ENCODE results near the gene SLC10A7. TPM values are rescaled to one million over a fixed set of nuclear protein-coding genes. Genes with fewer than 3 reads are reported as not detected.

Gene SLC10A7
- total and polyA plus RNA-seq, 8 donors = 1.8 to 36.0 (median 10.4) TPM

DNA sequence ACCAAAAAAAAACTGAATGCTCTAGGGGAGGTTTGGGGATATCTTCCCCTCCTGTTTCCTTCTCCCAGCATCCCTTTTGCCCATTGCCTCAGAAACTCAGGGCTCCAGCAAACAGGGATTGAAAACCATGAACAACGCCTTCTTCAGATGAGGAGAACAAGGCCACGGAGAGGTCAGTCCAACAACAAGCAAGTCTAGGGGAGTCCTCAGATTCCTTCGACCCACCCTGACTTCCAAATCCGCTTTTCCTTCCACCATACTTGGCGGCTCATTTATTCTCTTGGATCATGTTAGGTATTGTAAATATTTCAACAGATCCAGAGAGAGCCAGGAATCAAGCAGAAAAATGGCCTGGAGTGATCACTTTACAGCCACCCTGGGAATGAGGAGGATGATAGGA is 285.5 kb downstream of the SLC10A7 start:
- H3K36me3 ChIP-seq = no peaks in the 10 kb centered on the region
- no peak for DNase-seq

DNA sequence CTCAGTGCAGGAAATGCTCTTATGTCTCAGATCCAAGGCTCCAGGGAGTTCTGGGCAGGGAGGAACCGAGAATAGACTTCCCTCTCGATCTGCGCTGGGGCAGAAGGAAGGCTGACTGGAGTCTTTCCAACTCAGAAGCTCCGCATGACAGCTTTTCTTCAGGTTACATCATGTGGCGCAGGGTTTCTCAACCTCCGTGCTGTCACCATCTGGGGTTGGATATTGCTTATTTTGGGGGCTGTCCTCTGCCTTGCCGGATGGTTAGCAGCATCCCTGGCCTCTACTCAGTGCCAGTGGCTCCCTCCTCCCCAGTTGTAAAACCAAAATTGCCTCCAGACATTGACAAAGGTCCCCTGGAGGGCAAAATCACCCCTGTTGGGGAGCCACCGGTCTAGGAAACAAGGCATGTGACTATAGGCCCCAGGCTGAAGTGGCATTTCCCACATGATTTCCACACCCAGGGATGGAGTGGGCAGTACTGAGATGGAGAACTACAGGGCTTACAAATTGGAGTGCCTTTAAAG is 286.0 kb downstream of the SLC10A7 start:
- no peak for DNase-seq
- intact Hi-C loops (cut with DNase I; ENCODE audit: low total_unique reads) = no loop called here
- Histone ChIP-seq H3K4me1 (peaks cover 0 to 11% (median under 1%) of the 10 kb centered on the region in 4 donors), H3K9me3 (peaks cover 0 to 10% (median 9%) of the 10 kb centered on the region in 4 donors), H3K27me3 (no peaks in the 10 kb centered on the region), H3K36me3 (no peaks in the 10 kb centered on the region), H3K27ac (peak overlapping the region in 2 of 5 donors; percentile 57), H3K4me3 (no peak overlapping the region)
- 50 to 84% (median 78%) methylated on average over 8 of the region's 8 CpGs for WGBS, 5 donors
- TF ChIP-seq POLR2AphosphoS5 (IDR thresholded peaks at IDR 0.05) (no peak), EP300 (IDR thresholded peaks at IDR 0.05) (no peak), POLR2A (IDR thresholded peaks at IDR 0.05) (no peak)
- TF ChIP-seq, protein P1, sequence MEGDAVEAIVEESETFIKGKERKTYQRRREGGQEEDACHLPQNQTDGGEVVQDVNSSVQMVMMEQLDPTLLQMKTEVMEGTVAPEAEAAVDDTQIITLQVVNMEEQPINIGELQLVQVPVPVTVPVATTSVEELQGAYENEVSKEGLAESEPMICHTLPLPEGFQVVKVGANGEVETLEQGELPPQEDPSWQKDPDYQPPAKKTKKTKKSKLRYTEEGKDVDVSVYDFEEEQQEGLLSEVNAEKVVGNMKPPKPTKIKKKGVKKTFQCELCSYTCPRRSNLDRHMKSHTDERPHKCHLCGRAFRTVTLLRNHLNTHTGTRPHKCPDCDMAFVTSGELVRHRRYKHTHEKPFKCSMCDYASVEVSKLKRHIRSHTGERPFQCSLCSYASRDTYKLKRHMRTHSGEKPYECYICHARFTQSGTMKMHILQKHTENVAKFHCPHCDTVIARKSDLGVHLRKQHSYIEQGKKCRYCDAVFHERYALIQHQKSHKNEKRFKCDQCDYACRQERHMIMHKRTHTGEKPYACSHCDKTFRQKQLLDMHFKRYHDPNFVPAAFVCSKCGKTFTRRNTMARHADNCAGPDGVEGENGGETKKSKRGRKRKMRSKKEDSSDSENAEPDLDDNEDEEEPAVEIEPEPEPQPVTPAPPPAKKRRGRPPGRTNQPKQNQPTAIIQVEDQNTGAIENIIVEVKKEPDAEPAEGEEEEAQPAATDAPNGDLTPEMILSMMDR (IDR thresholded peaks at IDR 0.05) = no peak

More for the DNA sequence above, 285.5 kb downstream of the SLC10A7 start:
- Histone ChIP-seq H3K27me3 (no peaks in the 10 kb centered on the region), H3K4me3 (no peak overlapping the region), H3K4me1 (peaks cover 3 to 16% (median 5%) of the 10 kb centered on the region in 4 donors), H3K9me3 (peaks cover 0 to 10% (median 9%) of the 10 kb centered on the region in 4 donors), H3K27ac (peak overlapping the region in 2 of 5 donors; percentile 52 to 57)
- TF ChIP-seq POLR2AphosphoS5 (IDR thresholded peaks at IDR 0.05) (no peak), POLR2A (IDR thresholded peaks at IDR 0.05) (no peak), EP300 (IDR thresholded peaks at IDR 0.05) (no peak)
- TF ChIP-seq, protein P1 (IDR thresholded peaks at IDR 0.05) = no peak
- intact Hi-C loops (cut with DNase I; ENCODE audit: low total_unique reads) = no loop called here
- WGBS, 5 donors = 66 to 79% (median 67%) methylated on average over 5 of the region's 5 CpGs

DNA sequence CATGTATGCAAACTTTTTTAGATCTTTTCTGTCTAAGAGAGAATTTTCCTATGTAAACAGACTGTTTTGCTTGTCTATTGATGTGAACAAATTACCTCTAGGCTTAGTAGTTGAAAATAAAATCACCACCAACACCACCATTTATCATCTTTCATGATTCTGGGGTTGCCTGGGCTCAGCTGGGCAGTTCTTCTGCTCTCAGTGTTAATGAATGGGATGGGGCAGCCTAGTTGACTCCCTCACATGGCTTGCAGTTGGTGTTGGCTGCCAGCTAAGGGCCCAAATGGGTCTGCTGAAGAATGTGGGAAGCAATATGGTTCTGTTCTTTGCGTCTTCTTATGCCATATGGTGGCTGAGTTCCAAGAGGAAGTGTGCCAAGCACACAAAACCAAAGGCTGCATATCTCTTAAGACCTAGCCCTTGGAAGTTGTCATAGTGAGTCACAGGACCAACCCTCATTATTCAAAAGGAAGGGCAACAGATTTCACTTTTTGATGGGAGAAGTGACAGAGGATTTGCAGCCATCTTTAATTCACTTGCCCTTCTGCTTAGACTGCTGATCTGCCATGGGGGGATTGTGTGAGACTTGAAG is 289.5 kb downstream of the SLC10A7 start:
- peak in 1 of 2 donors; percentile 52 for DNase-seq
- Histone ChIP-seq H3K4me1 (peaks cover 0 to 4% (median 0%) of the 10 kb centered on the region in 4 donors), H3K27ac (no peak overlapping the region), H3K27me3 (no peaks in the 10 kb centered on the region), H3K9me3 (peaks cover 0 to 10% (median 9%) of the 10 kb centered on the region in 4 donors), H3K4me3 (no peak overlapping the region), H3K36me3 (no peaks in the 10 kb centered on the region)
- intact Hi-C loops (cut with DNase I; ENCODE audit: low total_unique reads) = no loop called here
- WGBS, 5 donors = 22 to 50% (median 39%) methylated on average over 1 of the region's 1 CpG
- TF ChIP-seq, protein P1 (IDR thresholded peaks at IDR 0.05) = no peak
- TF ChIP-seq POLR2AphosphoS5 (IDR thresholded peaks at IDR 0.05) = peak in 2 of 3 donors; percentile 49
- no peak for TF ChIP-seq POLR2A (IDR thresholded peaks at IDR 0.05)
- TF ChIP-seq EP300 (IDR thresholded peaks at IDR 0.05) = no peak

DNA sequence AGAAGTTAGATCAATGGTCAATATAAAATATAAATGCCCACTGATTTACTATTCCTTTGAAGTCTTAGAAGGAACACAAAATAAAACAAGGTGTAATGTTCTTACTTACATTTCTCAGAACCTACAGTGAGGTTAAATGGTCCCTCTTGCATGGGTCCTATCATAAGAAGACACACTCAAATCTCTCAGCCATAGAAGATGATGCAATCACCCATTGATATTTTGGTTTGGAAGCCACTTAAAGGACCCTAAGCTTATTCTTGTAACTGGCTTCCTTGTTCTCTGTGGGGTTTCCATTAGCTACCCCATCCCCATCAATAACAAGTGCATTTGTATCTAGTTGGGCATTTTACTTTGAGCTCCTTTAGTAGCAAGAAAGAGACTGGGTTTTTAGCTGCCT is 292.3 kb downstream of the SLC10A7 start:
- Histone ChIP-seq H3K27ac (no peak overlapping the region), H3K36me3 (no peaks in the 10 kb centered on the region), H3K9me3 (peaks cover 0 to 10% (median 9%) of the 10 kb centered on the region in 4 donors), H3K4me3 (no peak overlapping the region), H3K27me3 (no peaks in the 10 kb centered on the region), H3K4me1 (no peaks in the 10 kb centered on the region)
- no peak for TF ChIP-seq POLR2AphosphoS5 (IDR thresholded peaks at IDR 0.05)
- TF ChIP-seq, protein P1 (IDR thresholded peaks at IDR 0.05) = no peak
- no peak for TF ChIP-seq POLR2A (IDR thresholded peaks at IDR 0.05)
- no peak for TF ChIP-seq EP300 (IDR thresholded peaks at IDR 0.05)
- DNase-seq = no peak
- intact Hi-C loops (cut with DNase I; ENCODE audit: low total_unique reads) = no loop called here
